Measurements from ENCODE around the gene RAI1.
"Not testable (repeated sequence)": the region's sequence is repeated elsewhere in the genome, so short reads cannot be mapped to it uniquely, and the experiment has no call there.

Gene RAI1

DNA sequence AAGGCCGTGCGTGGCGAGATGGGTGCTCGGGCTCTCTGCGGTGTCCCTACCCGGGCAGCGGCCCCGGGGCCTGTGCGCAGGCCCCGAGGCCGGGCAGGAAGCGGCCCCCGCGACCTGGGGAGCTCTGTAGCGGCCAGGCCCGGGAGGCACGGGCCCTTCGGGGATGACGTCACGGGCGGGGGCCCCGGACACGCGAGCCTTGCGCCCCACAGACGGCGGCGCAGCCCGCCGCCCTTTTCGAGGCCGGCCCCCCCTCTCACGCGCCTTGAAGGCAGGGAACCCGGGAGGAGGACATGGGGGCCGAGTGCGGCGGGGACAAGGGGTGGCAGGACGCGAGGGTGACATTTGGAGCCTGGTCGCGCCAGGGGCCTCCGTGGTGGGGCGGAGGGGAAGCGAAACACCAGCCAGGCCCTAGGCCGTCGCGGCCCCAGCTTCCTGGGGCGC, 1.1 kb downstream of the RAI1 start:
- DNase-seq (ENCODE audit: low spot score) = no peak

DNA sequence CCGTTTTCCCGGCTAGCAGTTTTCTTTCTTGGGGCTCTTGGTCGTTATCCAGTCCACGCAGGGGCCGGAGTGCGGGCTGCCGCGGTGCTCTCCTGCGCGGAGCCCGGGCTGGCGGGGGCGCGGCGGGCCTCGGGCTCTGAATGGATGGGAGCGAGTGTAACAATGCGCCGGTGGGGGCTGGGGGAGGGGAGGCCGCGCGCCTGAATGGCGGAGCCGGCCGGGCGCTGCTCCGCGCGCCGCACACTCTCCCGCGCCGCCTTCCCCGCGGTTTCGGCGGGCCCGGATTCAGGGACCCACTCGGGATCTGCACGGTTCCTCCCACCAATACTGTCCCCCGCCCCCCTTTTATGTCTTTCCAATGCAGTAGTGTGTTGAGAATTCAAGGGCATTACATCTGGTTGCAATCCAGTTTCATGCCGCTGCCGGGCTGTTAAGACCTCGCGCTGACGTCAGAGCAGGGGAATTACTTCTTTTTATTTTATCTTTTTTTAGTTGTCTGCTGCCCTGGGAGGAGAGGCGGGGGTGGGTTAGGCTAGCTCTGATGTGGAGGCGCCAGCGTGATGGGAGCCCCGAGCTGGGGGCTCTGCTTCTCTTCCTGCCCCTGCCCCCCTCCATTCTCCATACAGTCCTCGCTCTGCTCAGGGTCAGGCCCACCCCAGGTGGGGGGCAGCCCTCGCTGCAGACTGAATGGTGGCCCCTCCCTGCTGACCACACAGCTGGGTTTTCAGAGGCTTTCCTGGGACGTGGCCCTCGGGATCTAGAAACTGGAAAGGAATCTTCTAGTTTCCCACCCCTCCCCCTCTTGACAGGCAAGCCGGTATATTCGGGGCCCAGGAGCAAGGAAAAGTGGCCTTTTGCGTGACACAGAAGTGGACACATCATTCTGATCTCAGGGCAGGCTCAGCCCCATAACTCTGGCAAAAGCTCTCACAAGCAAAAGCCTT, 1.8 kb downstream of the RAI1 start:
- peak; percentile 67 for DNase-seq (ENCODE audit: low spot score)

DNA sequence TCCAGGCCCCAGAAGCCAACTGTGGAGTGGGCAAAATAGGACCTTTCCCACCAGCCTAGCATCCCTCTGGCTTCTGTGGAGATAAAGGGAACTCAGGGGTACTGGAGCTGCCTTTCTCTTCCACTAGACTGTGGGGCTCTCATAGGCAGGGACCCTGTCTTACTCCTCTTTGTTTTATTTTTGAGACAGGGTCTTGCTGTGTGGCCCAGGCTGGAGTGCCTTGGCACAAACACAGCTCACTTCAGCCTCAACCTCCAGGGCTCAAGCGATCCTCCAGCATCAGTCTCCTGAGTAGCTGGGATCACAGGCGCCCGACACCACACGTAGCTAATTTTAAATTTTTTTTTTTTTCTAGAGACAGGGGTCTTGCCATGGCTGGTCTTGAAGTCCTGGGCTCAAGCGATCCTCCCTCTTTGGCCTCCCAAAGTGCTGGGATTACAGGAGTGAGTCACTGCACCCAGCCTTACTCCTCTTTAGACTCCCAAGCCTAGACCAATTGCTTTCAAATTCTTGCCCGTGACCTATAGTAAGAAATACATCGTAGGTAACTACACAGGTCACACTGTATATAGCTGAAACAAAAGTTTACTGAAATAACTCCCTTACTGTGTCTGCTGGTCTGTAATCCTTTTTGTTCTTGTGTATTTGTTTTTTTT, 2.6 kb downstream of the RAI1 start:
- no peak for DNase-seq (ENCODE audit: low spot score)

DNA sequence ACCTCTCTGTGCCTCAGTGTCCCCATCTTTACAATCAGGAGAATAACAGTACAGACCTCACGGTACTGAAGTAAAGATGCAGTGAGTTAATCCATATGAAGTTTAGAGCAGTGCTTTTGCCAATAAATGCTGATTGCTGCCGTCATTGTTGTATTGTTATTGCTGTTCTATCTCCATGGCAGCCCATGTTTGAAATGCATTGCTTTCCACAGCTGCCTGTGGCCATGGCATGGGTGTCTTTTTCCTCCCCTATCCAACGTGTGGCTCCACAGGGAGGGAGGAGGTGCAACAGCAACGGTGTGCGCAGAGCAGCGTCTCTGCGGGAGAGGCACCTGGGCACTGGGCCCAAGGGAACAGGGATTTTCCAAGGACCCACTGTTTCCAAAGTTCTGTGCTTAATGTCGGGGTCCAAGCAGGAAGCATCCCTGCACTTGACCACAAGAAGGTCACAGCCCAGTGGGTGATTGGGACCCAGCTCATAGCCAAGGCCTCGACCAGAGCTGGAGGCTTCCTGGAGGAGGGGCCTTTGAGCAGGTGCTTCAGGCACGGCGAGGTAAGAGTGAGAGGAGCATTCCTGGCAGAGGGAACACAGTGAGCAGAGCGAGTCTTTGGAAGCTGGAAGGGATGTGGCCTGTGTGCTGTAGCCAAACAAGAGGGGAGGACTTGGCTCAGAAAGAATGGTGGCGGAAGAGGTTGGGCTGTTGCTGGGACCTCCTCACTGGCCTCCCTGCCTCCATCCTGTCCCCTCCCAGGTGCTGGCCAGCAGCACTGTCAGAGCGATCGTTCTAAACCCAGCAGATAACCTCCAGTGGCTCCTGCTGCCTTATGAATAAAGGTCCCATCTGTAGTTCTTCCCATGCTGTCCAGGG, 3.9 kb downstream of the RAI1 start:
- DNase-seq (ENCODE audit: low spot score) = no peak

DNA sequence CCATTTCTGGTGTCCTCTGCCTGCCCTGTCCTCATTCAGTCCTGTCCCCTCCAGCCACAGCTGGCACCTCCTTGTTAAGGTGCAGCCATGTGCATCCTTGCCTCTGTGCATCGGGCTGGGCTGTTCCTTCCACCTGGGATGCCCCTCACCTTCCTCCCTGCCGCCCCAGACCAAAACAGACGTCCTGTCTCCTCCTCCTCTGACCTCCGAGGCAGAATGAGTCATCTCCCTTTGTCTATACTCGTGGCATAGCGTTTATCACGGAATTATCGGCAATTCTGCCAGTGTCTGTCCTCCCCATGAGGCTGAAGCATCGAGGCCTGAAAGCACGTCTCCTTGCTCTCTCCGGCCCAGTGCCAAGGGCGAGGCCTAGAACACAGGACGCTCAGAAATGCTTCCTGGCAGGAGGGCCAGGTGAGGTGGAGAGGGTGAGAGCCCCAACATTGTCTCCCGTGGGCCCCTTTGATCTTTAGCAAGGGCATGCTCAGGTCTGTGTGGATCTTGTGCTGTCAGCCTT, 4.6 kb downstream of the RAI1 start:
- peak; percentile 86 for DNase-seq (ENCODE audit: low spot score)

DNA sequence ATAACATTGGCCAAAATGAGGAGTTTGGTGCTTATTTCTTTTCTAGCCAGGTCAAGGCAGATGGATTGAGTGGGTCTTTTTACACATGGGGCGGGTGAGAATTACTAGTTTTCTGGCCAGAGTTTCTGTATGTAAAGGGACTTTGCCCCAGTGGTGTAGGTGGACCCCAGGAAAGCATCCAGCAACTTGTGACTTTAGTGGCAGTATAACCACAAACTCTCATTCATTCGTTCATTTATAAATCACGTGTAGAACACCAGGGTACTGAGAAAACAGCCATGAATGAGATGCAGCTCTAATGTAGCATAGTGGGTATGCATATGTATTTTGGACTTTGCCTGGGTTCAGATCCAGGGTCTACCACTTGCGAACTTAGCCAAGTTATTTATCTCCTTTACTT, 8.1 kb downstream of the RAI1 start:
- no peak for DNase-seq (ENCODE audit: low spot score)

DNA sequence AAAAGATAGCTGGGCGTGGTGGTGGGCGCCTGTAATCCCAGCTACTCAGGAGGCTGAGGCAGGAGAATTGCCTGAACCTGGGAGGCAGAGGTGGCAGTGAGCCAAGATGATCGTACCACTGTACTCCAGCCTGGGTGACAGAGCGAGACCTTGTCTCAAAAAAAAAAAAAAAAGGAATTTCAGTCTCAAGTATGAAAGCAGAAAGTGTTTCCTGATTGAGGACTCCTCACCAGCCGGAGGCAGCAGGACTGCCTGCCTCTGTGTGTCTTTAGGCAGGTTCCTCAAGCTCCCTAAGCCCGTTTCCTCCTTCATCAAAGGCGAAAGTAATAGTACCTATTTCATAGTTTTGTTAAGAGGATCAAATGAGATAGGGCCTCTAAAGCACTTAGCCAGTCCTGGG, 9.0 kb downstream of the RAI1 start:
- DNase-seq (ENCODE audit: low spot score) = not testable (repeated sequence)

DNA sequence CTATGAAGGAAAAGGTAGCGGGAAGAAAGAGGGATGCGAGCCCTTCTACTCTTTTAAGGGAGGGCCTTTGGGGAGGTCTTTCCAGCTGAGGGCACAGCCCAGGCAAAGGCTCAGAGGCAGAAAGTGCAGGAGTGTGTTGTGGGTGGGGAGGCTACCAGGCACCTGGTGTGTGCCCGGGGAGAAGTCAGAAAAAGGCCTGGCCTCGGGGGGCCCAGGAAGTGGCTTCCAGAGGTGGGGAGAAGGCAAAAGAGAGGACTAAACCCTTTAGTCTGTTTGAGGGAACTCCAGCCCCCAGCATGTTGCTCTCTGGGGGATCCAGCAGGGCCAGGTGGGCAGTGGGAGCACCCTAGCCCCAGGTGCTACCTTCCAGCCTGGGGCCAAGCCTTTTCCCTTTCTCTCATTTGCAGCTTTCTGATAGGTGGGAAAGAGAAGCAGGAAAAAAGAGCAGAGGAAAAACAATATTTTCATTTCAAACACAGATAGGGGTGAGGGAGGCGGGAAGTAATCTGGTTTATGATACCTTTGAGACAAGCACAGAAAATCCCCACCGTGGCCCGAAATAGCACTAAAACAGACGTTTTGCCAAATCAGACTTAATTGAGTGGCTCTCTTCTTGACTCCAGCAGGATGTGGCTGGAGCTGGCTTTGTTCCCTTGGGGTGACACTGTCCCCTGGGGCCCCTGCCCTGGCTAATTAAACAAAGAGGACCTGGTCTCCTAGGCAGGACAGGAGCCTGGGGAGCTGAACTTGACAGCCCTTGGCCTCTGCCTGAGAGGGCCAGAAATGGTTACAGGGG, 10.4 kb downstream of the RAI1 start:
- DNase-seq (ENCODE audit: low spot score) = no peak

DNA sequence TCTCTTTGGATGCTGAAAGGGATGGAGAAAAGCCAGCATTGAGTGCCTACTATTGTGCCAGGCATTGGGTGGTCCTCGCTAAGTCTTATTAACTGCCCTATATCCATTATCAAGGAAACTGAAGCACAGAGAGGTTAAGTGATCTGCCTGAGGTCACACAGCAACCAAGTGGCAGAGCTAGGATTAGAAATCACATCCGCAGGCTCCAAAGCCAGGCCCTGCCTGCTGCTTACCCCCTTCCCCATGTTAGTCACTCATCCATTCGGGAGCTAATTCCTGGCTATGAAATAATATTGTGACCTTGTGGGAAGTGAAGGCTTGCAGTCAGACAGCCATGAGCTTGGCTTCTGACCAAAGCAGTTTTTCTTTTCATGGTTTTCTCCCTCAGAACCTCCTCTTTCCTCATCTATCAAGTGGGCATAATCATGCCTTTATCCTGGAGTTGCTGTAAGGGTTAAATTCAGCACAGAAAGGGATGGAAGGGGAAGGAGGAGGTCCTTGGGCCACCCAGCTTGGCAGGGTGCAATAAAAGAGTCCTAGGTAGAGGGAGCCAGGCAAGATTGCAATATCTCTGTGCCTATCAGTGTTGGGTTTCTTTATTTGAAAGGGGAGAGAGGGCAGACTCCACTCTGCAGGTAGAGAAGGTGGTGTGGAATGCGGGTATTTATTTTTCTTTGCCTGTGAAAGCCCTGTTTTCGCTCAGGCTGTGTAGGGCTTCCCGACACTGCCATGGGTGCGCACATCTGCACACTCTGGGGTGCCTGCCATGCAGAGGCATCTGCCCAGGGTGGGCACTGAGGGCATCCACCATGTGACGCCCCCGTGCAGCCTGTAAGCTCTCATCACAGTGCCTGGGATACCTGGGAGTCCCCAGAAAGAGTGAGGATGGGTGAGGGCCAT, 11.3 kb downstream of the RAI1 start:
- DNase-seq (ENCODE audit: low spot score) = no peak

DNA sequence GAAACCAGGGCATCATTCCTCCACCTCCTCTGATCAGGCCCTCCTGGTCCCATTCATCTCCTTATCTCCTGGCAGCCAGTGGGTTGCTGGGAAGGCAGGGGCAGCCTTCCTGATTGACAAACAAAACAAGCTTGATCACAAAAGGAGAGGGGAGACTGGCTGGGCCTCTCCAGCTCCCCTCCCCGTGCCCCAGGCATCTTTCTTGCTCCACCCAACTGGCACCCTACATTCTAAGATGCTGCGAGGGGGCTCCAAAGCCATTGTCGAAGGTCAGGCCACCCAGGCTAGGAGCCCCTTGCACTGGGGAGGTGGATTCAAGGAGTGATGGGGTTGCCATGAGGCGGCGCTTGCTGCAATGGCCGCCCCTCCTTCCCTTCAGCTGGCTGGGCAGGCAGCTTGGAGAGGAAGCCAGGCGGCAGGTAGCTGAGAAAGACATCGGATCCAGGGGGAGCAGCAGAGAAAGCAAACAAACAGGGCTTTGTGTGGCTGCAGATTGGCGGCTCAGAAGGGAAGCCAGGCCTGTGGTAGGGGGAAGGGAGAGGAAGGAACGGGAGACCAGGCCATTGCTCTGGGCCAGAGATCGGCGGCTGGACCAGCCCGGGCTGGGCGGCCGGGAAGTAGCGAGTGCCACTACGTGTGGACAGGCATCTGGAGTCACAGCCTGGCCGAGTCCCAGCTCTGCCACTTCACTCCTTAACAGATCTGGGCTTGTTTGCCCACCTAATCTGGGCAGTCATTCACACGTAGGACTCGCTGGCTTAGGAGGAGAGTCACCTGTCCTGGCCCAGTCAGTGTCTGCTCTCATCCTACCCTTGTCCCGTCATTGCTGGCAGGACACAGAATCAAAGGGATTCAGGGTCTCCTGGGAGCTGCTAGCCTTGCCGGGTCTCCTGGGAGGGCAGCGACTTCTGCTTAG, 12.3 kb downstream of the RAI1 start:
- DNase-seq (ENCODE audit: low spot score) = peak; percentile 59

DNA sequence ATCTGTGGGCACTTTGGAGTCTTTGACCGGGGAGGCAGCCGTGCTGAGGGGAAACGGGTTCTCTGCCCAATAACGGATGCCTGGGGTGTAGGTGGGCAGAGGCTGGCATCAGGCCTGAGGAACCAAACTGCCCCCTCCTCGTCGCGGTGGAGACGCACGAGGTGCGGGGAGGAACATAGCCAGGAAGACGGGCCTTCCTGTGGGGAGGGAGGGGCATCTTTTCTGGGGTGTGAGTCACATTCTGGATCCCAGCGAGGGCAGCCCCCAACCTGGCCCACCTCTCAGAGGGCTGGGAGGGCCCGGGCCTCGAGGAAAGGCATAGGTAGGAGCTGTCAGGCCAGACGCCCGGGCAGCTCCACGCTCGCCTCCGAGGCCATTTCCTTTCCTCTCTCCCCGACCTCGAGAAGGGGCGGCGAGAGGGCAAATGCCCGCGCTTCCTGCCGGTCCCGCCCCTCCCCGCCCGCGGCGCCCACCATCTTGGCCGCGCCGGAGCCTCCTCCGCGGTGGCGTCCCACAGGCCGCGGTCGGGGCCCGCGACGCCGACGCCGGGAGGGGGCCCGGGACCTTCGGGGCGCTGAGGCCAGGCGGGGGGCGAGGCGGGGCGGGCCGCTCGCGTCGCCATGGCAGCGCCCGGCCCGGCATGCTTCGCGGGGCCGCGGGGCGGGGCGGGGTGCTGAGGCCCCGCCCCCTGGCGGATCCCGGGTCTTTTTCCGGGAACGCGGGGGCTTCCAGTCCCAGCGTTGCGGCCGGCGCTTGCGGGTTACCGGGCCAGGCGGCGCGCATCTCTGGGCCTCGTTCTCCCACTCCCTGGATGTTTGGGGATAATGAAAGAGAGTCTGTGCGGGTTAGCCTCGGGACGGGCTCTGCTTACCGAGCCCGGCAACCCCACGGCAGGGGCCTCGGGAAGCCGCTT, 13.2 kb downstream of the RAI1 start:
- peak; percentile 77 for DNase-seq (ENCODE audit: low spot score)

DNA sequence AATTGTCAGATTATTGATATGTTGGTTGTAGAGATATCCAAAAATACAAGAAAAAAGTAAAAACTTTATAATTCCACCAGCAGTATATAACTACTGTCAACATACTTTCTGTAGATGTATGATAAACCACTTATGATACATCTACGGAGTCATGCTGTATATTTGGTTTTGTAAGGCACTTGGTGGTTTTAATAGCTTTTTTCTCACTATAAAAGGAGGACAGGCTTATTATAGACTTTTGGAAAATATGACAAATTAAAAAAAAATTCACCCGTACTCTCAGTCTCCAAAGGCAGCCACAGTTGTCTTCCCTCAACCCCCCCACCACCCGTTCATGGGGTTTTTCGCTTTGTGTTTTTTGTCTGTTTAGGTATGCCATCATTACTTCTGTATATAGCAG, 14.8 kb downstream of the RAI1 start:
- no peak for DNase-seq (ENCODE audit: low spot score)

DNA sequence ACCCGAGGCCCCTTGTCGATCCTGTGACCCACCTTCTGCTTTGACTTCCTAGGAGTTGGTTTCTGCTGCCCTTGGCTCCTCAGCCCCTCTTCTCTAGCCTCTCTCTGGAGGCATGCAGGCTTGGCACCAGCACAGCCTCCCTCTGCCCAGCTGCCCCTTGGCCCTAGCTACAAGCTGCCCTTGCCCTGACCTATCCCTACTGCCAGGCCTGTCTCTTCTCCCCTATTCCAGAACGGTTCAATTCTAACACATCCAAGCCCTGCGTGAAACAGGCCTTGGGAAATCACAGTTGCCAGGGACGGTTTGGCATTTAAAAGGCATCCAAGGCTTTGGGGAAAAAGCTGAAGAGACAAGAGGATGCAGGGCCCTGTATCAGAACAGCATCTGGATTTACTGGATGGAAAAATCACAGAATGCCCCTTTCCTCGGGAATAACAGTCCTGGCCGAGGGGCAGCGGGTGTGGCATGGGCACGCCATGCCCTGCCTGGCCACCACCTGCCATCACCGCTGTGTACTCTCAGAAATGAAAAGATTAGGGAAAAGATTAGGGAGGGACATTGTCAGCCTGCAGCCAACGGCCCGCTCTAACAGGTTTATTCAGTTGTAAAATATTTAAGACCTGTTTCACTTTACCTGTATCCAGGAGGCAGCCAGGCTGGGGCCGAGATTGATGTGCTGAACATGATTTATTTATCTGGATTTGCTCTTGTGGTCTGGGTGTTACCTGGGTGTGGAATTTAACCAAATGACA, 15.8 kb downstream of the RAI1 start:
- no peak for DNase-seq (ENCODE audit: low spot score)

DNA sequence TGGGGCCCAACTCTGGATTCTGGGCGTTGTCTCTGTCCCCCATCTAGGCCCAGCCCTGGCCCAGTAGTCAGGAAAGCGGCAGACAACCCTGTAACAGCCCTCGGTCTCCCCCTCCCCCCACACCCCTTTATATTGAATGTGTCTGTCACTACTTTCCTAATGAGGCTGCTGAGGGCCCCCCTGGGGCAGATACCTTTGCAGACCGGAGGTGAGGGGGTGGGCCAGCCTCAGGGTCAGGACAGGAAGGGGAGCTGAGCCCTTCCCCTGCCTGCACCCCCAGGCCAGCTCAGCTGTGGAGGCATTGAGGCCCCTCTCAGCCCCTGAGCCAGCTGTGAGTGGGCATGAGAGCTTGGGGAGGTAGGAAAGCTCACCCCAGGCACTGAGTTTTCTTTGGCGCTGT, 17.1 kb downstream of the RAI1 start:
- no peak for DNase-seq (ENCODE audit: low spot score)

DNA sequence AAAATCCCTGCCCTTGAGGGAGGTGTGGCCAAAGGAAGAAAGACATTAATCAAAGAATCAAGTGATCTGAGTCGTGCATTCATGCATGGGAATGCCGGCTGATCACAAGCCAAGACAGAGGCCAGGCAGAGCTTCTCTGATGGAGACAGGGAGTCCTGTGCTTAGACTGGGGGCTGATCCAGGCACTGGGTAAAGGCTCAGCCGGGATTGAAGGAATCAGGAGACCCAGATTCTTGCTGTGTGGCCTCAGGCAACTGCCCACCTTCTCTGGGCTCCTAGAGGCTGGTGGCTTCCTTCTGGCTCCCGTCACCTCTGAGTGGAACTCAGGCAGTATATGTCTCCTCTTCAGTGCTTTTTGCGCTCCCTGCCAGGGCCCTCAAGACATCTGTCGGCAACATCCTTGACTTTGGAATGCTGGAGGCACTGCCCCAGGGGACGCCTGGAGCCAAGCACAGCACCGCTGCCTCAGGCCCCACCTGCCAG, 17.7 kb downstream of the RAI1 start:
- DNase-seq (ENCODE audit: low spot score) = no peak

DNA sequence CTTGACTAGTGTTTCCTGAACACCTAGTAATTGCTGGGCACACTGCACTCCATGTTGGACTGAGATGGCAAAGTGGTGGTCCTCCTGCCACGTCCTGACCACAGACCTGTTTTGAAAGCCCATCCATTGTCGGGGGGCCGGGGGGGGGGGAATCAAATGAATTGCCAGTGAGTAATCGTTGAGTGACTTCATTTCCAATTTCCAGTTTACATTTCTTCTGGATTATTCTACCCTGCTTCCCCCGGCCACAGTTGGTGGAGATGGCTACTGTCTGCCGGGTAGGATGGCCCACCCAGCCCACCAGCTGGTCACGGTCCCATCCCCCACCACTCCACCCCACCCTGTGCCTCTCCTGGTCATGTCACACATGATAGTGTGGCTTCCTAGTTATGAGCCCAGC, 18.2 kb downstream of the RAI1 start:
- no peak for DNase-seq (ENCODE audit: low spot score)

DNA sequence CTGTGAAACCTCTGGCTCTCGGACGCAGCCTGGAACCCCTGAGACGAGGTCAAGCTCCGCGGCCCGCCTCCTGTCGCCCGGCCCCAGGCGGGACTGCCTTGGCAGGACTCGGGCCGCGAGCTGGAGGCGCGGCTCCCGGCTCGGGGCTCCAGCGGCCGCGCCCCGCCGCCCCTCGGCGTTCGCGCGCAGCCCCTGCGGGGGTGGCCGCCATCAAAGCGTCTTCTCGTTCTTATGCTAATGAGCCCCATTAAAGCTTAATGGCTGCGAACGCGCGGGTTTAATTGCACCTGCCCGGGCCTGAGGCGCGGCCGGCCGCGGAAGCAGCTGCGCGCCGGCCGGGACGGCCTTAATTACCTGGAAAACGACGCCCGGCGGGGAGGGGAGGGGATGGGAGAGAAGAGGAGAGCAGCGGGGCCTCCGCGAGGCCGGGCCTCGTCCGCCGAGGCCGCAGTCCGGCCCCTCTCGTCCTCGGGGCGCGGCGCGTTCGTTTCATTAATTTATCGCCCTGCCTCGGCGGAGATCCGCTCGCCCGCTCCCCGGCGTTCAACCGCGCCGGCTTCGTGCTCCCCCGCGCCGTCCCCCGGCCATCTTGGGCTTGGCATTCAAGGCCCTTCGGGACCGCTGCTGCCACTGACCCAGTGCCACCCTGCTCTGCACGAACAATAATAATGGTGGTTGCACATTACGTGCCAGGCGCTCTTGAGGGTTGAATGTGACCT, 19.2 kb downstream of the RAI1 start:
- no peak for DNase-seq (ENCODE audit: low spot score)
